Cardiac muscle cell (in vitro differentiated cells and primary cell): Measurements from ENCODE around the gene VWA8. TPM values are rescaled to one million over a fixed set of nuclear protein-coding genes. Genes with fewer than 3 reads are reported as not detected.

Source experiments
- DNase-seq, 2 donors: peaks; one replicate each; pipeline versions ENCODE4 v3.0.0 to v3.0.0-alpha.2; 2010 to 2017; ENCODE audit warnings: low read depth in 1 of 2, low spot score in 1 of 2
- H3K27ac ChIP-seq: fragments of 200-600 bp; sonication (generic); 2 replicates; pipeline ENCODE4 v1.5.1; 2016
- H3K27me3 ChIP-seq: fragments of 200-600 bp; sonication (generic); 2 replicates; pipeline ENCODE4 v1.6.0; 2016; ENCODE audit warnings: control low read depth
- H3K36me3 ChIP-seq: fragments of 200-600 bp; sonication (generic); 2 replicates; pipeline ENCODE4 v1.5.1; 2016; ENCODE audit warnings: control low read depth
- H3K4me1 ChIP-seq: fragments of 200-600 bp; sonication (generic); 2 replicates; pipeline ENCODE4 v1.8.1; 2017; ENCODE audit warnings: low read depth, mild to moderate bottlenecking, mixed run types
- H3K4me3 ChIP-seq: fragments of 200-600 bp; sonication (generic); 2 replicates; pipeline ENCODE4 v1.5.1; 2016; ENCODE audit warnings: mild to moderate bottlenecking
- H3K9me3 ChIP-seq: fragments of 200-600 bp; sonication (generic); 2 replicates; pipeline ENCODE4 v1.5.1; 2017; ENCODE audit warnings: low read depth, mild to moderate bottlenecking, control low read depth
- polyA plus RNA-seq: library from polyadenylated mRNA; unstranded; fragments of >200 nt; fragmentation: Nextera tagmentation; extraction: Ambion mirVana; gene quantifications from 2 replicates; pipeline ENCODE4 v1.2.1, GENCODE V29; 2016
- total RNA-seq: library from RNA; depleted of rRNA; stranded (reverse); fragments of >200 nt; gene quantifications from 2 replicates; pipeline ENCODE4 v1.2.3, GENCODE V29; 2016
- TF ChIP-seq, protein P1 (sequence below): IDR thresholded peaks from 2 replicates; pipeline ENCODE4 v1.5.1; 2012; ENCODE audit warnings: low read depth, mild to moderate bottlenecking, low read length

VWA8 gene
- total and polyA plus RNA-seq, 2 experiments from 2014 or later = 9.4 to 22.9 TPM

DNA sequence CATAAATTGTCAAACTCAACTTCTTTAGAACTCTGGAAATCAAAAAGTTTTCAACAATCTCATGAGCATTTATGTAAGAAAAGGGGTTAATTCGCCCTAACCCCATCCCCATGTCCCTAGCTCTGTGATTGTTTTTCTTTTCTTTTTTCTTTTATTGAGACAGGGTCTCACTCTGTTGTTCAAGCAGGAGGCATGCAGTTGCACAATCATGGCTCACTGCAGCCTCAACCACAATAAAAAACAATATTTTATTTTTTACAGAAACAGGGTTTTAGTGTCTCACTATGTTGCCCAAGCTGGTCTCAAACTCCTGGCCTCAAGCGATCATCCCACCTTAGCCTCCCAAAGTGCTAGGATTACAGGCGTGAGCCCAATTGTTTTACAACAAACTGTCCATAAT is 16.7 kb downstream of the VWA8 start:
- Histone ChIP-seq H3K4me1 (peaks cover 31% of the 10 kb centered on the region), H3K4me3 (no peak overlapping the region), H3K9me3 (no peaks in the 10 kb centered on the region), H3K27ac (no peak overlapping the region), H3K27me3 (no peaks in the 10 kb centered on the region), H3K36me3 (no peaks in the 10 kb centered on the region)
- peak in 1 of 2 donors; percentile 35 for DNase-seq
- TF ChIP-seq, protein P1, sequence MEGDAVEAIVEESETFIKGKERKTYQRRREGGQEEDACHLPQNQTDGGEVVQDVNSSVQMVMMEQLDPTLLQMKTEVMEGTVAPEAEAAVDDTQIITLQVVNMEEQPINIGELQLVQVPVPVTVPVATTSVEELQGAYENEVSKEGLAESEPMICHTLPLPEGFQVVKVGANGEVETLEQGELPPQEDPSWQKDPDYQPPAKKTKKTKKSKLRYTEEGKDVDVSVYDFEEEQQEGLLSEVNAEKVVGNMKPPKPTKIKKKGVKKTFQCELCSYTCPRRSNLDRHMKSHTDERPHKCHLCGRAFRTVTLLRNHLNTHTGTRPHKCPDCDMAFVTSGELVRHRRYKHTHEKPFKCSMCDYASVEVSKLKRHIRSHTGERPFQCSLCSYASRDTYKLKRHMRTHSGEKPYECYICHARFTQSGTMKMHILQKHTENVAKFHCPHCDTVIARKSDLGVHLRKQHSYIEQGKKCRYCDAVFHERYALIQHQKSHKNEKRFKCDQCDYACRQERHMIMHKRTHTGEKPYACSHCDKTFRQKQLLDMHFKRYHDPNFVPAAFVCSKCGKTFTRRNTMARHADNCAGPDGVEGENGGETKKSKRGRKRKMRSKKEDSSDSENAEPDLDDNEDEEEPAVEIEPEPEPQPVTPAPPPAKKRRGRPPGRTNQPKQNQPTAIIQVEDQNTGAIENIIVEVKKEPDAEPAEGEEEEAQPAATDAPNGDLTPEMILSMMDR = no peak

DNA sequence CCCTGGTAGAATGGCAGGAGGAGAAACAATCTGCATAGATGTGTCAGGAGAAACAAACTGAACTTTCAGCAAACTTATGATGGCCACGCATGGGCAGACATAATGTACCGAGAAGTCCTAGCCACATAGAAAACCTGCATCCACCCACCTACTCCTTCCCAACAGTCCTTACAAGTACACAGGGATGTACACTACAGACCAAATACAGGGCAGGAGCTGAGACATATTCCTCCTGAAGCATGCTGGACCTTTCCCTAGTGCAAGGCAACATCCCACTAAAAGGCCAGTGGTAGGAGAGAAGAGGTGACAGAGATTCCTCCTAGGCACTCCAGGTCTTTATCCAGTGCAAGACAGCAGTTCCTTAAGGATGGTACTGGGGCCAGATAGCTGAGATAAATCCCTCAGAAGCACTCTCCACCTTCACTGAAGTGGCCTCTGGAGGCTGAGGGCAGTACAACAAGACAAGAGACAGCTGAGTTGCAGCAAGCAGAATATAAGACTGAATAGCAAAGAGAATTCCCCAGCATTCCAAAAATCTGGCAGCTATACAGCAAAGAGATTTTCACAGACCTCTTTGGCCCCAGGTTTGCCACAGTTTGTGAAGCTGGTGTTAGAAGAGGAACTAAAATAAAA is 18.3 kb downstream of the VWA8 start:
- H3K9me3 ChIP-seq = no peaks in the 10 kb centered on the region
- H3K27me3 ChIP-seq = no peaks in the 10 kb centered on the region
- no peak overlapping the region for H3K4me3 ChIP-seq
- TF ChIP-seq, protein P1 = peak; percentile 51
- peak overlapping the region; percentile 78 for H3K27ac ChIP-seq
- peaks cover 31% of the 10 kb centered on the region for H3K4me1 ChIP-seq
- H3K36me3 ChIP-seq = no peaks in the 10 kb centered on the region
- DNase-seq = peak; percentile 39 to 70

DNA sequence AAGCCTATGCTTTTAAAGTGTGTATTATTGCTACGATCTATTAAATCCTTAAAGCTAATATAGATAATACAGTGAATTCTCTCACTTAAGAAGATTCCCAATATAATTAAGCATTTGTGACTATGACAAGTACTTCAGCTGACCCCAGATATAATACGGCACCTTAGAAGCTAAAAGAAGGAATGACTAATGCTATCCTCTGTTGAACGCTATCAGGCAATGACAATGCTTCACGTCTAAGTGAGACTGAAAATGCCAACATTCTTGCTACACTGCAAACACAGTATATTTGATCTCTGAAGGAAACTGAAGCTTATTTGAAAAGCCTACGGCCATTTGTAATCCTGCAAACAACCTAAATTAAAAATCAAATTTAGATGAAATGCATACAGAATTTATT is 19.7 kb downstream of the VWA8 start:
- H3K9me3 ChIP-seq = no peaks in the 10 kb centered on the region
- H3K36me3 ChIP-seq = no peaks in the 10 kb centered on the region
- no peaks in the 10 kb centered on the region for H3K27me3 ChIP-seq
- TF ChIP-seq, protein P1 = no peak
- DNase-seq = peak; percentile 32 to 49
- H3K27ac ChIP-seq = peak overlapping the region; percentile 78
- H3K4me1 ChIP-seq = peaks cover 31% of the 10 kb centered on the region
- H3K4me3 ChIP-seq = no peak overlapping the region

DNA sequence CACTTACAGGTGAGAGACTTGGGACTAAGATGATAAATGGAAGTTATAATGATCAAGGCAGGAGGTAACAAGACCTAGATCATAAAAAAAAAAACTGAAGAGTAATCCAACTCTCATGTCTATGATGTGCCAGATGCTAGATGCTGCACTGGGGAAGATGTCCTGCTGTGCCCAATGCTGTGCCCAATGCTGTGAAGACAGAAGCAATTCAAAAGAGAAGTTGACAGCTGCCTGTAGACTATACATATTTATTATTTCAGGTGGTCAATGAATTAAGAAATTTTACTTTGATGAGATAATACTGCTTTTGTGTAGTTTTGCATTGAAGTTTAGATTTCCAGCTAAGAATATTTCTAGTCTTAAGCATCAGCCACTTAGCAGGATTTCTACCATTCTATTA is 21.5 kb downstream of the VWA8 start:
- TF ChIP-seq, protein P1 = no peak
- Histone ChIP-seq H3K27me3 (no peaks in the 10 kb centered on the region), H3K27ac (no peak overlapping the region)

DNA sequence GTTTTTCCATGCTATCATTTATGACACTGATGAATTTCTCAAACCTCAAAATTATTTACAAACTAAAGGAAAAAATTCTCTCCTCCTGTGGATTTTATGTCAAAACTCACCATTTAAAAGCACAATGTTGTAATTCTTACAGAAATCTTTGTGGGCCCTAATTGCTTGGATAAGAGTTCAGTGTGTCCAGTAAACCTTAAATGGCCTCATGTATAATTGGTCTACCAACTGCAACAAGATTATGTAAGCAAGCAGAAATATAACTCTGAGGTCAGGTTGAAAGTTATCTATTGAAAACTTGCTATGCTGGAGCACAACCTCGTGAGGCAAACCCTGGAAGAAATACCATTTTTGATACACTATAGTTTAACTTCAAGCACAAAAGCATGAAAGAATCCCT is 22.0 kb downstream of the VWA8 start:
- Histone ChIP-seq H3K4me1 (peaks cover 31% of the 10 kb centered on the region), H3K9me3 (no peaks in the 10 kb centered on the region), H3K27me3 (no peaks in the 10 kb centered on the region), H3K4me3 (no peak overlapping the region), H3K27ac (no peak overlapping the region), H3K36me3 (no peaks in the 10 kb centered on the region)
- no peak for DNase-seq
- TF ChIP-seq, protein P1 = no peak

More for the DNA sequence above, 21.5 kb downstream of the VWA8 start:
- no peaks in the 10 kb centered on the region for H3K36me3 ChIP-seq
- H3K9me3 ChIP-seq = no peaks in the 10 kb centered on the region
- no peak overlapping the region for H3K4me3 ChIP-seq
- H3K4me1 ChIP-seq = peaks cover 31% of the 10 kb centered on the region
- DNase-seq = no peak
